Femur (tissue), 1 donor: ENCODE data around the gene PIEZO2.
A peak's percentile ranks its signal among the peaks of the same experiment; 100 is the strongest.

Experiments used
- DNase-seq: peaks from one replicate; pipeline ENCODE4 v3.0.0-alpha.2; 2017

Gene PIEZO2

GRCh38 chr18:10834128-10834815 is 315.1 kb downstream of the PIEZO2 start:
- no peak for DNase-seq

GRCh38 chr18:10833656-10834055 is 315.7 kb downstream of the PIEZO2 start:
- DNase-seq: no peak

GRCh38 chr18:10826400-10826799 is 323.0 kb downstream of the PIEZO2 start:
- no peak for DNase-seq

GRCh38 chr18:10822456-10822855 is 326.9 kb downstream of the PIEZO2 start:
- DNase-seq: no peak

- no peak for DNase-seq
Measured at GRCh38 chr18:10820681-10821080, 328.7 kb downstream of the PIEZO2 start.

- no peak for DNase-seq
Measured at GRCh38 chr18:10814336-10814735, 335.0 kb downstream of the PIEZO2 start.

GRCh38 chr18:10805587-10806118 is 343.7 kb downstream of the PIEZO2 start:
- no peak for DNase-seq

- no peak for DNase-seq
Measured at GRCh38 chr18:10804126-10804525, 345.2 kb downstream of the PIEZO2 start.

- no peak for DNase-seq
Measured at GRCh38 chr18:10798727-10799550, 350.4 kb downstream of the PIEZO2 start.

- no peak for DNase-seq
Measured at GRCh38 chr18:10797896-10798295, 351.5 kb downstream of the PIEZO2 start.

- no peak for DNase-seq
Measured at GRCh38 chr18:10794771-10795170, 354.6 kb downstream of the PIEZO2 start.

- no peak for DNase-seq
Measured at GRCh38 chr18:10793730-10794370, 355.5 kb downstream of the PIEZO2 start.

GRCh38 chr18:10792181-10792580 is 357.2 kb downstream of the PIEZO2 start:
- DNase-seq: no peak

- DNase-seq: no peak
Measured at GRCh38 chr18:10791169-10791831, 358.1 kb downstream of the PIEZO2 start.

- DNase-seq: no peak
Measured at GRCh38 chr18:10789180-10789579, 360.2 kb downstream of the PIEZO2 start.

GRCh38 chr18:10787293-10787901 is 362.0 kb downstream of the PIEZO2 start:
- DNase-seq: peak; percentile 77

GRCh38 chr18:10785798-10786197 is 363.6 kb downstream of the PIEZO2 start:
- no peak for DNase-seq

- DNase-seq: no peak
Measured at GRCh38 chr18:10784596-10785202, 364.7 kb downstream of the PIEZO2 start.

- no peak for DNase-seq
Measured at GRCh38 chr18:10783941-10784340, 365.4 kb downstream of the PIEZO2 start.

- DNase-seq: peak; percentile 55
Measured at GRCh38 chr18:10776493-10776892, 372.9 kb downstream of the PIEZO2 start.

- DNase-seq: no peak
Measured at GRCh38 chr18:10775026-10775425, 374.3 kb downstream of the PIEZO2 start.
